Measurements from ENCODE around the gene FAM20B.
A peak's percentile ranks its signal among the peaks of the same experiment; 100 is the strongest.

Gene FAM20B

GRCh38 chr1:179082333-179082998 lies 56.8 kb downstream of the FAM20B start:
- DNase-seq: peak; percentile 52
- peak overlapping the region; percentile 91 for H3K4me3 Mint-ChIP-seq
- no peaks in the 10 kb centered on the region for H3K27me3 Mint-ChIP-seq
- peaks cover 36% of the 10 kb centered on the region for H3K4me1 Mint-ChIP-seq
- CTCF ChIA-PET: interaction anchor here (0.9 to 3.6 kb wide), 5 partner anchors 38 to 286 kb away, joined by 3 to 23 read pairs (median 5); partner anchors contain the start of gene SOAT1
- no peaks in the 10 kb centered on the region for H3K9me3 Mint-ChIP-seq
- peak overlapping the region; percentile 91 for H3K27ac Mint-ChIP-seq
- H3K36me3 Mint-ChIP-seq: peaks cover 16% of the 10 kb centered on the region

GRCh38 chr1:179082999-179083335 lies 57.3 kb downstream of the FAM20B start:
- H3K36me3 Mint-ChIP-seq: peaks cover 16% of the 10 kb centered on the region
- no peak for DNase-seq
- no peaks in the 10 kb centered on the region for H3K9me3 Mint-ChIP-seq
- no peaks in the 10 kb centered on the region for H3K27me3 Mint-ChIP-seq
- peaks cover 36% of the 10 kb centered on the region for H3K4me1 Mint-ChIP-seq
- CTCF ChIA-PET: interaction anchor here (0.9 to 3.6 kb wide), 3 partner anchors 38 to 285 kb away, joined by 3 to 23 read pairs (median 3); partner anchors contain the start of gene SOAT1
- H3K27ac Mint-ChIP-seq: peak overlapping the region; percentile 91
- peak overlapping the region; percentile 91 for H3K4me3 Mint-ChIP-seq

- H3K4me1 Mint-ChIP-seq: peaks cover 36% of the 10 kb centered on the region
- no peaks in the 10 kb centered on the region for H3K9me3 Mint-ChIP-seq
- peak overlapping the region; percentile 91 for H3K4me3 Mint-ChIP-seq
- H3K27ac Mint-ChIP-seq: peak overlapping the region; percentile 91
- no peaks in the 10 kb centered on the region for H3K27me3 Mint-ChIP-seq
- no peak for DNase-seq
- H3K36me3 Mint-ChIP-seq: peaks cover 17% of the 10 kb centered on the region
- CTCF ChIA-PET: no interaction called here
These were observed 57.8 kb downstream of the FAM20B start for GRCh38 chr1:179083533-179083932.

- Mint-ChIP-seq H3K9me3 (no peaks in the 10 kb centered on the region), H3K4me3 (no peak overlapping the region), H3K4me1 (peaks cover 21% of the 10 kb centered on the region), H3K27me3 (no peaks in the 10 kb centered on the region), H3K36me3 (peaks cover 32% of the 10 kb centered on the region), H3K27ac (no peak overlapping the region)
- no peak for DNase-seq
- CTCF ChIA-PET: interaction anchor here (1.0 to 1.6 kb wide), 2 partner anchors 18 to 33 kb away, joined by 3 to 5 read pairs; no protein-coding TSS in a partner anchor
These were observed 62.0 kb downstream of the FAM20B start for GRCh38 chr1:179087665-179088064.

GRCh38 chr1:179089827-179090482 lies 64.3 kb downstream of the FAM20B start:
- H3K27ac Mint-ChIP-seq: peak overlapping the region; percentile 75
- H3K4me1 Mint-ChIP-seq: peaks cover 5% of the 10 kb centered on the region
- no peaks in the 10 kb centered on the region for H3K27me3 Mint-ChIP-seq
- DNase-seq: no peak
- no peaks in the 10 kb centered on the region for H3K9me3 Mint-ChIP-seq
- H3K36me3 Mint-ChIP-seq: peaks cover 40% of the 10 kb centered on the region
- no peak overlapping the region for H3K4me3 Mint-ChIP-seq
- CTCF ChIA-PET: interaction anchor here (0.6 to 0.7 kb wide), 2 partner anchors 26 to 41 kb away, joined by 3 read pairs; no protein-coding TSS in a partner anchor

- peaks cover 3% of the 10 kb centered on the region for H3K4me1 Mint-ChIP-seq
- peaks cover 39% of the 10 kb centered on the region for H3K36me3 Mint-ChIP-seq
- no peak overlapping the region for H3K4me3 Mint-ChIP-seq
- no peaks in the 10 kb centered on the region for H3K27me3 Mint-ChIP-seq
- H3K9me3 Mint-ChIP-seq: no peaks in the 10 kb centered on the region
- peak overlapping the region; percentile 75 for H3K27ac Mint-ChIP-seq
- DNase-seq: no peak
- CTCF ChIA-PET: interaction anchor here (0.6 kb wide), 1 partner anchor 40 kb away, joined by 3 read pairs; no protein-coding TSS in a partner anchor
These were observed 64.8 kb downstream of the FAM20B start for GRCh38 chr1:179090522-179090921.

- Mint-ChIP-seq H3K9me3 (no peaks in the 10 kb centered on the region), H3K27ac (peak overlapping the region; percentile 78), H3K36me3 (peaks cover 39% of the 10 kb centered on the region), H3K4me3 (no peak overlapping the region), H3K27me3 (no peaks in the 10 kb centered on the region), H3K4me1 (peaks cover 2% of the 10 kb centered on the region)
- no peak for DNase-seq
- CTCF ChIA-PET: interaction anchor here (0.6 kb wide), 1 partner anchor 40 kb away, joined by 3 read pairs; no protein-coding TSS in a partner anchor
These were observed 65.2 kb downstream of the FAM20B start for GRCh38 chr1:179090923-179091322.

- CTCF ChIA-PET: interaction anchor here (1.5 kb wide), 1 partner anchor 12 kb away, joined by 5 read pairs; no protein-coding TSS in a partner anchor
- Mint-ChIP-seq H3K9me3 (no peaks in the 10 kb centered on the region), H3K36me3 (peaks cover 40% of the 10 kb centered on the region), H3K4me3 (no peak overlapping the region), H3K4me1 (peaks cover 2% of the 10 kb centered on the region), H3K27me3 (no peaks in the 10 kb centered on the region), H3K27ac (peak overlapping the region; percentile 42)
- DNase-seq: no peak
These were observed 66.0 kb downstream of the FAM20B start for GRCh38 chr1:179091691-179092165.

GRCh38 chr1:179092896-179093461 lies 67.3 kb downstream of the FAM20B start:
- Mint-ChIP-seq H3K27me3 (no peaks in the 10 kb centered on the region), H3K27ac (peak overlapping the region; percentile 71), H3K4me3 (no peak overlapping the region), H3K36me3 (peaks cover 41% of the 10 kb centered on the region), H3K4me1 (peaks cover 2% of the 10 kb centered on the region), H3K9me3 (no peaks in the 10 kb centered on the region)
- CTCF ChIA-PET: interaction anchor here (1.1 to 1.5 kb wide), 2 partner anchors 13 to 276 kb away, joined by 3 to 5 read pairs; no protein-coding TSS in a partner anchor
- DNase-seq: no peak

GRCh38 chr1:179094818-179095217 lies 69.1 kb downstream of the FAM20B start:
- Mint-ChIP-seq H3K9me3 (no peaks in the 10 kb centered on the region), H3K36me3 (peaks cover 32% of the 10 kb centered on the region), H3K4me3 (no peak overlapping the region), H3K27me3 (no peaks in the 10 kb centered on the region), H3K27ac (no peak overlapping the region), H3K4me1 (no peaks in the 10 kb centered on the region)
- no peak for DNase-seq
- CTCF ChIA-PET: no interaction called here

- Mint-ChIP-seq H3K4me1 (no peaks in the 10 kb centered on the region), H3K36me3 (peaks cover 30% of the 10 kb centered on the region), H3K4me3 (no peak overlapping the region), H3K27me3 (no peaks in the 10 kb centered on the region), H3K9me3 (no peaks in the 10 kb centered on the region), H3K27ac (no peak overlapping the region)
- DNase-seq: no peak
- CTCF ChIA-PET: no interaction called here
These were observed 69.7 kb downstream of the FAM20B start for GRCh38 chr1:179095377-179095776.

- no peak overlapping the region for H3K27ac Mint-ChIP-seq
- H3K36me3 Mint-ChIP-seq: peaks cover 27% of the 10 kb centered on the region
- no peaks in the 10 kb centered on the region for H3K9me3 Mint-ChIP-seq
- no peaks in the 10 kb centered on the region for H3K4me1 Mint-ChIP-seq
- no peak overlapping the region for H3K4me3 Mint-ChIP-seq
- no peak for DNase-seq
- CTCF ChIA-PET: no interaction called here
- no peaks in the 10 kb centered on the region for H3K27me3 Mint-ChIP-seq
These were observed 70.2 kb downstream of the FAM20B start for GRCh38 chr1:179095924-179096323.

GRCh38 chr1:179099891-179100290 lies 74.2 kb downstream of the FAM20B start:
- H3K36me3 Mint-ChIP-seq: peaks cover 12% of the 10 kb centered on the region
- no peak overlapping the region for H3K27ac Mint-ChIP-seq
- H3K4me3 Mint-ChIP-seq: no peak overlapping the region
- no peak for DNase-seq
- no peaks in the 10 kb centered on the region for H3K27me3 Mint-ChIP-seq
- CTCF ChIA-PET: no interaction called here
- no peaks in the 10 kb centered on the region for H3K9me3 Mint-ChIP-seq
- H3K4me1 Mint-ChIP-seq: no peaks in the 10 kb centered on the region

GRCh38 chr1:179101566-179101965 lies 75.9 kb downstream of the FAM20B start:
- CTCF ChIA-PET: no interaction called here
- no peak overlapping the region for H3K4me3 Mint-ChIP-seq
- no peaks in the 10 kb centered on the region for H3K9me3 Mint-ChIP-seq
- H3K27ac Mint-ChIP-seq: no peak overlapping the region
- H3K4me1 Mint-ChIP-seq: no peaks in the 10 kb centered on the region
- DNase-seq: no peak
- H3K36me3 Mint-ChIP-seq: peaks cover 4% of the 10 kb centered on the region
- no peaks in the 10 kb centered on the region for H3K27me3 Mint-ChIP-seq

Measured in activated naive CD4-positive, alpha-beta T cell treated with anti-CD3 and anti-CD28 coated beads, Interleukin-2, amount 10 ng/mL, durations not matched to agents 7 days and 5 days (primary cell).